Natural killer cell (primary cell): Measurements from ENCODE around the gene SBNO2. TPM values are rescaled to one million over a fixed set of nuclear protein-coding genes. Genes with fewer than 3 reads are reported as not detected.
A peak's percentile ranks its signal among the peaks of the same experiment; 100 is the strongest.

Experiments used
- ATAC-seq, 3 donors: fragments of 150-1000 bp in 2 of 3; fragments of 200-7000 bp in 1 of 3; cut with Tn5 transposase; 1 replicate in 1 of 3; 2 replicates in 2 of 3; pipeline ENCODE4 v1.10.0; 2021; ENCODE audit warnings: mild to moderate bottlenecking in 2 of 3, moderate library complexity in 2 of 3
- DNase-seq, 2 donors: peaks; one replicate each; pipeline versions ENCODE4 v3.0.0 to v3.0.0-alpha.2; 2013 to 2021; ENCODE audit warnings: mixed read lengths in 1 of 2
- H3K27ac ChIP-seq: one replicate; pipeline ENCODE4 v1.5.1; 2013; ENCODE audit warnings: mild to moderate bottlenecking, low read length
- H3K27me3 ChIP-seq: one replicate; pipeline ENCODE4 v1.6.1; 2013; ENCODE audit warnings: low read length; ENCODE audit not compliant: control insufficient read depth, insufficient read depth
- H3K36me3 ChIP-seq: one replicate; pipeline ENCODE4 v1.6.1; 2013; ENCODE audit warnings: low read length; ENCODE audit not compliant: control insufficient read depth, insufficient read depth
- H3K4me1 ChIP-seq: one replicate; pipeline ENCODE4 v1.6.1; 2013; ENCODE audit warnings: low read length; ENCODE audit not compliant: control insufficient read depth, insufficient read depth
- H3K4me3 ChIP-seq: one replicate; pipeline ENCODE4 v1.5.1; 2013; ENCODE audit warnings: low read length
- H3K9me3 ChIP-seq: one replicate; pipeline ENCODE4 v1.6.1; 2013; ENCODE audit warnings: low read length; ENCODE audit not compliant: control insufficient read depth, insufficient read depth
- H3K27ac Mint-ChIP-seq, 2 donors: one replicate each; pipeline ENCODE4 v1.8.0; 2022; ENCODE audit warnings: mild to moderate bottlenecking in 2 of 2, mixed read lengths in 2 of 2, moderate library complexity in 1 of 2
- H3K27me3 Mint-ChIP-seq, 2 donors: one replicate each; pipeline ENCODE4 v1.8.0; 2022; ENCODE audit warnings: low read depth in 2 of 2, mixed read lengths in 2 of 2
- H3K36me3 Mint-ChIP-seq: one replicate; pipeline ENCODE4 v1.8.0; 2022; ENCODE audit warnings: mixed read lengths
- H3K4me1 Mint-ChIP-seq, 2 donors: one replicate each; pipeline ENCODE4 v1.8.0; 2022; ENCODE audit warnings: mixed read lengths in 2 of 2
- H3K4me3 Mint-ChIP-seq: one replicate; pipeline ENCODE4 v1.8.0; 2022; ENCODE audit warnings: mild to moderate bottlenecking, moderate library complexity, mixed read lengths
- H3K9me3 Mint-ChIP-seq, 2 donors: one replicate each; pipeline ENCODE4 v1.8.0; 2022; ENCODE audit warnings: mixed read lengths in 2 of 2
- CTCF ChIP-seq: fragments of 200-600 bp; IDR thresholded peaks from one replicate; pipeline ENCODE4 v1.8.0; 2022; ENCODE audit warnings: antibody characterized with exemption
- WGBS: methylation state at CpG from one replicate; pipeline ENCODE4 v1.1.7; 2013; ENCODE audit warnings: missing lambda C conversion rate; ENCODE audit not compliant: insufficient coverage; 5-methylcytosine and 5-hydroxymethylcytosine counted together
- intact Hi-C: fragments of 100-400 bp; cut with micrococcal nuclease; formaldehyde crosslinking; loops from one replicate; pipeline ENCODE4 v1.14.2; 2022
- total RNA-seq, 4 donors: library from RNA; stranded (reverse); fragments of 120-200 nt in 1 of 4; gene quantifications; one replicate each; pipeline versions ENCODE4 v1.2.3 to v1.2.4, GENCODE V29; 2013 to 2022

SBNO2 gene
- total RNA-seq, 3 donors from 2014 or later (not counting 1 experiment from before 2014, with no cell fraction given): 92.0 to 106 (median 94.3) TPM

GRCh38 chr19:1094978-1095701 is 78.9 kb downstream of the SBNO2 start, which contains the start of gene POLR2E:
Gene POLR2E (minus strand): TSS chr19:1095375. CDS start chr19:1095315, 60 bp downstream.
- Histone ChIP-seq H3K27ac (peak within 1 kb of the TSS; percentile 56), H3K36me3 (peaks cover 18% of the 10 kb centered on the region), H3K4me3 (peak within 1 kb of the TSS; percentile 94), H3K27me3 (no peaks in the 10 kb centered on the region), H3K4me1 (peaks cover 33% of the 10 kb centered on the region), H3K9me3 (no peaks in the 10 kb centered on the region)
- peak within 1 kb of the TSS; percentile 93 for H3K4me3 Mint-ChIP-seq
- ATAC-seq: peak; percentile 98 to 100 (median 99)
- TF ChIP-seq CTCF: no peak
- no peaks in the 10 kb centered on the region for H3K27me3 Mint-ChIP-seq
- peak; percentile 98 to 99 for DNase-seq
- no peaks in the 10 kb centered on the region for H3K9me3 Mint-ChIP-seq
- intact Hi-C loops: loop anchor here (1.0 kb wide), 1 partner anchor 8 kb away; the partner anchor contains the start of gene GPX4
- peak within 1 kb of the TSS; percentile 64 to 93 for H3K27ac Mint-ChIP-seq
- under 1% methylated on average over 81 of the region's 81 CpGs for WGBS
- no peaks in the 10 kb centered on the region for H3K36me3 Mint-ChIP-seq
- H3K4me1 Mint-ChIP-seq: peaks cover 8 to 41% of the 10 kb centered on the region in 2 donors

- Mint-ChIP-seq H3K4me1 (peaks cover 8 to 41% of the 10 kb centered on the region in 2 donors), H3K9me3 (no peaks in the 10 kb centered on the region), H3K27me3 (no peaks in the 10 kb centered on the region), H3K4me3 (peak overlapping the region; percentile 93), H3K36me3 (no peaks in the 10 kb centered on the region), H3K27ac (peak overlapping the region; percentile 64 to 93)
- peak overlapping the region; percentile 94 for H3K4me3 ChIP-seq
- ATAC-seq: peak in 1 of 3 donors; percentile 7
- under 1% methylated on average over 19 of the region's 19 CpGs for WGBS
- intact Hi-C loops: no loop called here
- H3K9me3 ChIP-seq: no peaks in the 10 kb centered on the region
- H3K36me3 ChIP-seq: peaks cover 18% of the 10 kb centered on the region
- DNase-seq: no peak
- no peaks in the 10 kb centered on the region for H3K27me3 ChIP-seq
- H3K4me1 ChIP-seq: peaks cover 34% of the 10 kb centered on the region
- no peak for TF ChIP-seq CTCF
- peak overlapping the region; percentile 56 for H3K27ac ChIP-seq
These were observed 79.5 kb downstream of the SBNO2 start for GRCh38 chr19:1094655-1094977.

DNA sequence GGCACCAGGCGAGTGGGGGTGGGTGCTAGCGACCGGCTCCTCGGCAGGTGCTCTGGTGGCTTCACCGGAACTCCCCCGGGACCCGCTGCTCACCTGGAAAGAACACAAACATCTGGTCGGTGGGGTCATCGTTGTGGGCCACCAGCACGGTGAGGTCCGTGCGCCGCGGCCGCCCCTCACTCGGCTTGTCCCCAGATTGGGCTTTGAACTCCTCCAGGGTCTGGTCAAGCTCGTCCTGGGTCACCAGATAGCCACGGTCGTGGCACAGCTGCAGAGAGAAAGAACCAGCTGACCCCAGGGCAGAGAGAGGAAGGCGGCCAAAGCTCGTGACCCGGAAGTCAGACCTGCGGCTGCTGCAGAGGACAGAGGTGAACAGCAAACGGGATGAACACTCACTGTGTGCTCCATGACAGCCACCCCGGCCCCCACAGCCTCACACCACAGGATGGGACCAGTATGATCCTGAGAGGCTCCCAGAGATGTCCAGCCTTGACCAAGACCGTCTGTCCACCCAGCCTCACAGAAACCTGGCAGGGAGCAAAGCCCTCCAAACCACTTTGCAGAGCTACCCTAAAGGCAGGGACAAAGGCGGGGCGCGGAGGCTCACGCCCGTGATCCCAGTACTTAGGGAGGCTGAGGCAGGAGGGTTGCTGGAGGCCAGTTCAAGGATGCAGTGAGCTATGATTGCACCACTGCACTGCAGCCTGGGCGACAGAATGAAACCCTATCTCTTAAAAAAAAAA is 80.1 kb downstream of the SBNO2 start:
- H3K27ac Mint-ChIP-seq: peak overlapping the region; percentile 64 to 93
- peaks cover 8 to 45% of the 10 kb centered on the region in 2 donors for H3K4me1 Mint-ChIP-seq
- intact Hi-C loops: loop anchor here (2.0 kb wide), 1 partner anchor 17 kb away; no protein-coding TSS in a partner anchor
- no peak for DNase-seq
- H3K27me3 ChIP-seq: no peaks in the 10 kb centered on the region
- no peaks in the 10 kb centered on the region for H3K9me3 ChIP-seq
- ATAC-seq: no peak
- no peaks in the 10 kb centered on the region for H3K9me3 Mint-ChIP-seq
- H3K4me3 ChIP-seq: peak overlapping the region; percentile 94
- H3K36me3 Mint-ChIP-seq: no peaks in the 10 kb centered on the region
- no peak overlapping the region for H3K27ac ChIP-seq
- TF ChIP-seq CTCF: no peak
- peak overlapping the region; percentile 93 for H3K4me3 Mint-ChIP-seq
- H3K4me1 ChIP-seq: peaks cover 39% of the 10 kb centered on the region
- 82% methylated on average over 32 of the region's 32 CpGs for WGBS
- H3K27me3 Mint-ChIP-seq: no peaks in the 10 kb centered on the region
- peaks cover 25% of the 10 kb centered on the region for H3K36me3 ChIP-seq
